Measurements from ENCODE around the gene GNAI3.

GRCh38 chr1:109522026-109522425 is 26.4 kb upstream of the GNAI3 start:
- no peak for TF ChIP-seq POLR2A (IDR thresholded peaks at IDR 0.05)
- no peak for TF ChIP-seq CTCF (IDR thresholded peaks at IDR 0.05)

Data from vagina (tissue), 2 donors.